Subcutaneous adipose tissue (tissue), 4 donors: ENCODE measurements around the gene HAVCR1. TPM values are rescaled to one million over a fixed set of nuclear protein-coding genes. Genes with fewer than 3 reads are reported as not detected.

Source experiments
- CTCF ChIP-seq: fragments of 450-650 bp; IDR thresholded peaks from one replicate; pipeline ENCODE4 v1.5.1; 2016; ENCODE audit warnings: low read depth, mild to moderate bottlenecking, control low read depth, antibody characterized with exemption, moderate library complexity
- total RNA-seq, 4 donors: library from RNA; depleted of rRNA; stranded (reverse); fragments of >200 nt; gene quantifications; one replicate each; pipeline ENCODE4 v1.1.0, GENCODE V29; 2016

HAVCR1 gene
- total RNA-seq, 4 donors from 2014 or later: 0.88 to 1.9 (median 1.1) TPM; not detected in 1

- no peak for TF ChIP-seq CTCF
These were observed 21.4 kb upstream of the HAVCR1 start for GRCh38 chr5:157080286-157080685.

- TF ChIP-seq CTCF: no peak
These were observed 17.6 kb upstream of the HAVCR1 start for GRCh38 chr5:157076558-157076957.

DNA sequence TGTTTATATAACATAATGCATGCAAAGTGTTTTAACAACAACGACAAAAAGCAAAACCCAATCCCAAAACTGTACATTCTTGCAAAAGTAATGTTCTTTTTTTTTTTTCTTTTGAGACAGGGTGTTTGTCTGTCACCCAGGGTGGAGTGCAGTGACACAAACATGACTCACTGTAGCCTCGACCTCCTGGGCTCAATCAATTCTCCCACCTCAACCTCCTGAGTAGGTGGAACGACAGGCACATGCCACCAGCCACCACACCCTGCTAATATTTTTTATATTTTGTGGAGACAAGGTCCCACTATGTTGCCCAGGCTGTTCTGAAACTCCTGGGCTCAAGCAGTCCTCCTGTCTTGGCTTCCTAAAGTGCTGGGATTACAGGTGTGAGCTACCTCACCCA is 13.6 kb upstream of the HAVCR1 start:
- no peak for TF ChIP-seq CTCF

DNA sequence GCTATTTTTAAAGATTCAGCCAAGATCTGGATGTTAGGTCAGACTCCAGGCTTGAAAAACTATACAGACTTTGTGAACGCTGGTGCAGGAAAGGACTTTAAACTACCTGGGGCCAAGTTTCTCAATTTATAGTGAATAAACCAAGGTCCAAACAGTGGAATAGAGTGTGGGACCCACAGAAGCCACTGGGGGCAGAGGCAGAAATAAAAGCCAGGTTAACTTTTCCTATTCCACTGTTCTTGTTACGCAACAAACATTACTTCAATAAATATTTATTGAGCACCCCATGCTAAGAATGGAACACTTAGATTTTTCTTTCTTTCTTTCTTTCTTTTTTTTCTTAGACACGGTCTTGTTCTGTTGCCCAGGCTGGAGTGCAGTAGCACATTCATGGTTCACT is 11.0 kb upstream of the HAVCR1 start:
- no peak for TF ChIP-seq CTCF

DNA sequence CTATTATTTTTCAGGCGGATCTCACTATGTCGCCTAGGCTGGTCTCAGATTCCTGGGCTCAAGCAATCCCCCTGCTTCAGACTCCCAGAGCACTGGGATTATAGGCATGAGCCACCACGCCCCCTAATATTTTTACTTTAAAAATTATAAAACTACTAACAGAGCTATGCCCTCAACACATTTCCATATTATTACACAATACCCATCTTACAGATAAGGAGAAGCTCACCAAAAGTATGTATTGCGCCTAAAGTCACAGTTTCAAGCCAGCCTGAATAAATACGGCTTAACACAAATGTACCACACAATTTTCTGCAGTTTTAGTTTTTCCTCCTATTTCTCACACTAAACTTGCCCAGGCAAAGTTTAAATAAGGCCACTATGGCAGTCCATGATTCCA is 9.9 kb upstream of the HAVCR1 start:
- no peak for TF ChIP-seq CTCF

GRCh38 chr5:157068339-157068738 is 9.4 kb upstream of the HAVCR1 start:
- TF ChIP-seq CTCF: no peak

DNA sequence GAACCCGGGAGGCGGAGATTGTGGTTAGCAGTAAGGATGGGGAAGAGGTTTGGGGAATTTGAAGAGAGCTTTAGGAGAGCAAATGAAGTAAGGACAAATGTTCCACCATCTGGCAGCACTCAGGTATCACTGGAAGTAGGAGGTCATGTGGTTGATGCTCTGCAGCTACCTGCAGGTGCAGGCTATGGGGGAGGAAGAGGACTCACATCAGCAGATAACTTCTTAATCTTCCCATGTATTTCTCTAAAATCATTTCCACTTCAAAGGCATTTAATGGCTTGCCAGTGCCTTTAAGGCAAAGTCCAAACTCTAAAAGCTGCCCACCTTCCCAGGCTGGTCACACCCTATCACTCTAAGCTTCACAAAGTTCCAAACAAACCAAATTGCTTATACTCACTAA is 8.1 kb upstream of the HAVCR1 start:
- no peak for TF ChIP-seq CTCF
